ENCODE results near the gene SCAF11.

The SCAF11 gene

DNA sequence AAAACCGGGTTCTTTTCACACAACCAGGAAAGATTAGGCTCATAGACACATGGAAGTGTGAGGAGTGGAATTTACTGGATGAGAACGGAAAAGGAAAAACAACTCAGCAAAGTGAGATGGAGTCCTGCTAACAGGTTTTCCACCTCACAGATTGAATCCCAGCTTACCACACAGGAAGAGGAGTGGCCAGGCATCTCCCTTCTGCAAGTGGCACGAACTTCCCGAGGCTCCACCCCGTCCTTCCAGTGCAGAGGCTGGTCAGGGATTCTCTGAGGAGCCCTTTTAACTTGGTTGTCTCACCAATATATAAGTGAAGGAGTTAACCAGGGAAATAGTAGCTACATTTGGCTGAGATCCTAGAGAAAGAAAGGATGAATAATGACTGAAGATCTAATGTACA, 102.8 kb downstream of the SCAF11 start:
- ChIA-PET POLR2A (ENCODE audit: low non-redundant PET) (no interaction called here), CTCF (no interaction called here)
- no peak for DNase-seq (ENCODE audit: low spot score)
- TF ChIP-seq, protein P1, sequence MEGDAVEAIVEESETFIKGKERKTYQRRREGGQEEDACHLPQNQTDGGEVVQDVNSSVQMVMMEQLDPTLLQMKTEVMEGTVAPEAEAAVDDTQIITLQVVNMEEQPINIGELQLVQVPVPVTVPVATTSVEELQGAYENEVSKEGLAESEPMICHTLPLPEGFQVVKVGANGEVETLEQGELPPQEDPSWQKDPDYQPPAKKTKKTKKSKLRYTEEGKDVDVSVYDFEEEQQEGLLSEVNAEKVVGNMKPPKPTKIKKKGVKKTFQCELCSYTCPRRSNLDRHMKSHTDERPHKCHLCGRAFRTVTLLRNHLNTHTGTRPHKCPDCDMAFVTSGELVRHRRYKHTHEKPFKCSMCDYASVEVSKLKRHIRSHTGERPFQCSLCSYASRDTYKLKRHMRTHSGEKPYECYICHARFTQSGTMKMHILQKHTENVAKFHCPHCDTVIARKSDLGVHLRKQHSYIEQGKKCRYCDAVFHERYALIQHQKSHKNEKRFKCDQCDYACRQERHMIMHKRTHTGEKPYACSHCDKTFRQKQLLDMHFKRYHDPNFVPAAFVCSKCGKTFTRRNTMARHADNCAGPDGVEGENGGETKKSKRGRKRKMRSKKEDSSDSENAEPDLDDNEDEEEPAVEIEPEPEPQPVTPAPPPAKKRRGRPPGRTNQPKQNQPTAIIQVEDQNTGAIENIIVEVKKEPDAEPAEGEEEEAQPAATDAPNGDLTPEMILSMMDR (conservative IDR thresholded peaks at IDR 0.05; ENCODE audit: low read depth), result no peak
- H3K27ac ChIP-seq, result no peak overlapping the region

DNA sequence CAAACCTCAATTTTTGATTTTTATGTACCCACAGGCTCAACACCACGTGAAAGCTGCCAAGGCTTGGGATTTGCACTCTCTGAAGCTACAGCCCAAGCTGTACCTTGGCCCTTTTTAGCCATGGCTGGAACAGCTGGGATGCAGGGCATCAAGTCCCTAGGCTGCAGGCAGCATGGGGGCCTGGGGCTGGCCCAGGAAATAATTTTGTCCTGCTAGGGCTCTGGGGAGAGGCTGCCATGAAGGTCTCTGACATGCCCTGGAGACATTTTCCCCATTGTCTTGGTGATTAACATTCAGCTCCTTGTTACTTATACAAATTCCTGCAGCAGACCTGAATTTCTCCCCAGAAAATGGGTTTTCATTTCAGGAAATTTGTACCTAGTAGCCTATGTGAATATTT, 103.7 kb downstream of the SCAF11 start:
- TF ChIP-seq, protein P1 (conservative IDR thresholded peaks at IDR 0.05; ENCODE audit: low read depth), result no peak
- no peak for DNase-seq (ENCODE audit: low spot score)
- CTCF ChIA-PET, result interaction anchor here (1.2 kb wide), 1 partner anchor 9 kb away, joined by 3 read pairs; no protein-coding TSS in a partner anchor
- POLR2A ChIA-PET (ENCODE audit: low non-redundant PET), result no interaction called here
- no peak overlapping the region for H3K27ac ChIP-seq

DNA sequence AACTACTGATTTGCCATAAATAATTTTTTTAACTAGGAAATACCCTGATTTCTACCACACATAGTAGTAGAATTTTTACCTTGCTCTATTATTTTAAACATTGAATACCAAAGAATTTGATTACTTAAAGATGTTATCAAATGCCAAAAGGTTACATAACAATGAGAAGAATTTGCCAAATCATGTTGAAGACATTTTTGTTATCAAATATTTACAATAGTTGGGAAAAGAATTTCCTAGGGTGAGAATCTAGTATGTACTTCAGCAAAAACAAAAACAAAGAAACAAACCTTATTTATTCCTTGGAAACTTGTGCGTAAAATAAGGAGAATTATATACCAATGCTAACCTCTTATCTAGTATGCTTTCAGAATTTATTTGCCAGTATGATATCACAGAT, 107.2 kb downstream of the SCAF11 start:
- ChIA-PET POLR2A (ENCODE audit: low non-redundant PET) (no interaction called here), CTCF (no interaction called here)
- TF ChIP-seq, protein P1 (conservative IDR thresholded peaks at IDR 0.05; ENCODE audit: low read depth), result no peak
- DNase-seq (ENCODE audit: low spot score), result no peak
- H3K27ac ChIP-seq, result no peak overlapping the region

DNA sequence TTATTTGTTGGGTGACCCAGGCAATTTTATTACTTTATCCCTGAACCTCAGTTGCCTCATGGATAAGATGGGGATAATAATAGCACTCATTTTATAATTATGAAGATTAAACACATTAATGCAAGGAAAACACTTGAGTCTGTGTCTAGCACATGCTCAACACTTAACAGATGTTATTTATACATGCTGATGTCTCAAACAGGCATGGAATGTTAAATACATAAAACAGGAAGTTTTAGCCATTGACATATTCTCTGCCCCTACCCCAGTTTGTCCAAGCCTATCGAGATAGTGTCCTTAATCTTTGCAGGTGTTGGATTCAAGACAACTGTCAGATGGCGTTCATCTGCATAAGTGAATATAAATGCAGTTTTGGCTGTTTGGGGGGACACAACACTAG, 109.8 kb downstream of the SCAF11 start:
- no peak for DNase-seq (ENCODE audit: low spot score)
- POLR2A ChIA-PET (ENCODE audit: low non-redundant PET), result no interaction called here
- TF ChIP-seq, protein P1 (conservative IDR thresholded peaks at IDR 0.05; ENCODE audit: low read depth), result no peak
- no peak overlapping the region for H3K27ac ChIP-seq
- CTCF ChIA-PET, result interaction anchor here (0.7 kb wide), 1 partner anchor 16 kb away, joined by 3 read pairs; no protein-coding TSS in a partner anchor

DNA sequence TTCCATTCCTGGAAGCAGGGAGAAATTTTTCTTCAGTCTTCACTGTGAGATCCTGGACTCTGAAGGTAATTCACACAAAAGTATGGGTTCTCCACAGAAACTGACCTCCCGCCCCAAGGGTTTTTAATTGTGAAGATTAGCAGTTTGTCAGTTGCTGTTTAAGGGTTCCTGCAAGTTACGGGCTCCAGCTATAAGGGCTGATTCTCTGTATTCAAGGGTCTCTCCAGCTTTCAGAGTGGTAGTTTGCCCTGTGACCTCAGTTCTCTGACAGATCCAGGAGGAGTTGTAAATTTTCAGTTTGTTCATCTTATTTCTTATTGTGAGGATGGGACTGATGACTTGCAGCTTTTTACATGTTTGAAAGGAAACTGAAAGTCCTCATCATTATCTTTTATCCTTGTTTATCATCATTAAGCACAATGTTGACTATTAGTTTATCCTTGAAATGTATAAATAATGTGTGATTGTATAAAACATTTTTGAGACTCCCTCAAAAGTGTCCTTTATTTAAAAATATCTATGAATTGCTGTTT, 110.9 kb downstream of the SCAF11 start:
- CTCF ChIA-PET, result no interaction called here
- no peak for DNase-seq (ENCODE audit: low spot score)
- TF ChIP-seq, protein P1 (conservative IDR thresholded peaks at IDR 0.05; ENCODE audit: low read depth), result no peak
- POLR2A ChIA-PET (ENCODE audit: low non-redundant PET), result no interaction called here
- no peak overlapping the region for H3K27ac ChIP-seq

DNA sequence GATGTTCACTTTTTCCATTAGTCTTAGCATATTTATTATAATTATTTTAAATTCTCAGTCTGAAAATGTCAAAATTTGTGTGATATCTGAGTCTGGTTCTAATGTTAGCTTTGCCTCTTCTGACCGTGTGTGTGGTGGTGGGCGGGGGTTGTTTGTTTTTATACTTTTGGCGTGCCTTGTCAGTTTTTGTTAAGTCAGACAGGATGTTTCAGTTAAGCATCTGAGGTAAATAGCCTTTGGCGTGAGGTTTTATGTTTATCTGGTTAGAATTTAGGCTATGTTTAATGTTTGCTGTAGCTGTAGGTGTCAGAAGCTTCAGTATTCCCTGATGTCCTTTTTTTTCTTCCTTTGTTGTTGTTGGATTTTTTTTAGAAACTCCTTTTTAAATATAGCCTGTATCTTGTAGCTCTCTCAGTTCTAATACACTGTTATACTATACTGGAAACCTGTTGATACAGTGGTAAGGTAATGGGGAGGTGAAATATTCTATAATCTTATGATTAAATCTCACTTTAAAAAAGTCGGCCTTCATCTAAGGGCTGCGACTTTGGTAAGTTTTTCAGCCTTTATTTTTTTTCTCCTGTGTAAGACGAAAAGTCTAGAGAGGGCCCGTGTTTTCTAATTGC, 111.6 kb downstream of the SCAF11 start:
- ChIA-PET CTCF (no interaction called here), POLR2A (ENCODE audit: low non-redundant PET) (no interaction called here)
- no peak for DNase-seq (ENCODE audit: low spot score)
- TF ChIP-seq, protein P1 (conservative IDR thresholded peaks at IDR 0.05; ENCODE audit: low read depth), result no peak
- no peak overlapping the region for H3K27ac ChIP-seq

Data from RWPE1 (cell line).